ENCODE data around the gene PTPN13. TPM values are rescaled to one million over a fixed set of nuclear protein-coding genes. Genes with fewer than 3 reads are reported as not detected.

Gene PTPN13
- total RNA-seq, 1 donor from 2014 or later: 55.7 TPM

DNA sequence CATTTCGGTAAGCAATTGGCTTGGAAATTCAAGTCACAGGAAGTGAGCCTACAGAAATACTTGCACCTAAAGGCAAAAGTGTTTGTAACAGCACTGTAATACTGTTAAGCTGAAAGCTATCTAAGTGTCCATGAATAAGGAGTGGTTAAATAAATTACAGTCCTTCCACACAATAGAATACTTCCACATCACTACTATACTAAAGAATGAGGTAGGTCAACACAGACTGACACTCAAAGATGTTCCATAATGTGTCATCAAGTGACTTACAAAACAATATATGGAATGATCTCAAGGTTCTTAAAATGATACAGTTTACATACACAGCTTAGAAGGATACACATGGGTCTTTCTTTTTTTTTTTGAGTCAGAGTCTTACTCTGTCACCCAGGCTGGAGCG lies 228.0 kb downstream of the PTPN13 start:
- peaks cover 4% of the 10 kb centered on the region for H3K36me3 Mint-ChIP-seq (ENCODE audit: unreplicated experiment)
- no peak for TF ChIP-seq CTCF (IDR thresholded peaks at IDR 0.05)
- H3K4me3 Mint-ChIP-seq (ENCODE audit: unreplicated experiment): no peak overlapping the region
- no peak overlapping the region for H3K27ac Mint-ChIP-seq (ENCODE audit: unreplicated experiment)
- H3K4me1 Mint-ChIP-seq (ENCODE audit: unreplicated experiment): peaks cover 16% of the 10 kb centered on the region
- H3K9me3 Mint-ChIP-seq (ENCODE audit: unreplicated experiment): no peaks in the 10 kb centered on the region
- no peaks in the 10 kb centered on the region for H3K27me3 Mint-ChIP-seq (ENCODE audit: unreplicated experiment)
- DNase-seq (ENCODE audit: extremely low spot score, unreplicated experiment): no peak

DNA sequence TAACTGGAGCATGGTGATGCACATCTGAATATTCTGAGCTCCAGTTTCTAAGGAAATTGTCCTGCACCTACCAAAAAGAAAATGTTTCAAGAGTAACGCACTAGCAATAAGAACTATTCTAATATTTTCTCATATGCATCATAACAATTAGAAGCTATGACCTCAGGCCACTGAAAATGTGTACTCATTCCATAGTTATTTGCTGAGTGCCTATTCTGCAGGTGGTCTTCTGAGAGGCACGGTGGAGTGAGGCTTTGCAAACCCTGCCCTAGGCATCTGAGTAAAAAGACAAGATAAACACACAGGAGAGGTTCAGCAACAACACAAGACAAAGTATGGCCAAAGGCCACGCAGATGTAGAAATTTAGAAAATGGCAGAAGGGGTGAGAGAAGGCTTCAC lies 231.4 kb downstream of the PTPN13 start:
- DNase-seq (ENCODE audit: extremely low spot score, unreplicated experiment): no peak
- Mint-ChIP-seq H3K36me3 (ENCODE audit: unreplicated experiment) (peaks cover 3% of the 10 kb centered on the region), H3K4me3 (ENCODE audit: unreplicated experiment) (no peak overlapping the region), H3K27me3 (ENCODE audit: unreplicated experiment) (no peaks in the 10 kb centered on the region), H3K4me1 (ENCODE audit: unreplicated experiment) (peaks cover 5% of the 10 kb centered on the region), H3K9me3 (ENCODE audit: unreplicated experiment) (peaks cover 7% of the 10 kb centered on the region), H3K27ac (ENCODE audit: unreplicated experiment) (no peak overlapping the region)
- no peak for TF ChIP-seq CTCF (IDR thresholded peaks at IDR 0.05)

DNA sequence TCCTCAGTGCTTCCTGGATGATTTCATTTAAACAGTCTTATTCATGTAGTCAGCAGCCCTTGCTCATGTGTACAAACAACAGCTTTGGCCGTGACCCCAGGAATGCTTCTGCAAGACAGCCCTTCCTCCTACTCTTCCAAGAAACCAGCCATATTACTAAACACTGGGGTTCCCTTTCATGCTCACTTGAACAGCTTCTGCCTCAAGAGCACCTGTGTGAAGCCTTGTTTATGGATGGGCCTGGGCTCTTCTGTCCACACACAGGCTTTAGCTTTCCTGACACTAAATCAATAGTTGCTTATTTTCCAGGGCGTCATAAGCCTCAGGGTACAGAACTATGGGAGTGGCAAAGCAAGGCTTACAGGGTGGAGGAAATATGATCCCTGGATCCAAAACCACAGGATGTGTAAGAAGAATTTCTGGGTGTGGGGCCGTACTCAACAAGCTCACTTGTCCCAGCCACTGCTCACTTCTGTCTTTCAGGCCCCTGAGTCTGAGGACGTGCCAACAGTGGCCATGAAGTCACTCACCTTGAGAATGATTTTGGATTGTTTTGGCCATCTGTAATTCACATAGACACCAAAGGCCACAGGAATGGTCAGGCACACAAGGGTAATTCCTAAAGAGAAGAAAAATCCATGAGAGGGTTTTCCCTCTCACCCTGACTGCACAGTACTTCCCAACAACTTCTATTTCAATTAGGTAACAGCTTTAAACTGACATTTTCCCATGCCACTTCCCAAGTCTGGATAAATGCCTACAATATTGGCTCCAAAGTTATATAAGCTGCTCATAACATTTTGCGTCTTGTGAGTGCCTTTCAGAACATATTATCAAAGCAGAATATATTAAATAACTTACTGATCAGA lies 237.4 kb downstream of the PTPN13 start:
- peaks cover 7% of the 10 kb centered on the region for H3K9me3 Mint-ChIP-seq (ENCODE audit: unreplicated experiment)

DNA sequence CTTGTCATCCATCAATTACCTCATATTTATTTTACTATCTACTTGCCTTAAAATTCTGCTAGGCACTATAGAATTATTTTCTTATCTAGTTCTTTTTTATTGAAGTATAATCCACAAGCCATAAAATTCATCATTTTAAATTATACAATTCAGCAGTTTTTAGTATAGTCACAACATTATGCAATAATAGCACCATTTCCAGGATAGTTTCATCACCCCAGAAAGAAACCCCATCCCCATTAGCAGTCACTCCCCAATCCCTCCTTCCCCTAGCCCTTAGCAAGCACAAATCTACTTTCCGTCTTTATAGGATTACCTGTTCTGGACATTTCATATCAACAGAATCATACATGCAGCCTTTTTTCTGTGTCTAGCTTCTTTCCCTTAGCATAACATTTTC lies 239.5 kb downstream of the PTPN13 start:
- DNase-seq (ENCODE audit: extremely low spot score, unreplicated experiment): no peak
- no peak overlapping the region for H3K4me3 Mint-ChIP-seq (ENCODE audit: unreplicated experiment)
- peaks cover 22% of the 10 kb centered on the region for H3K4me1 Mint-ChIP-seq (ENCODE audit: unreplicated experiment)
- no peaks in the 10 kb centered on the region for H3K27me3 Mint-ChIP-seq (ENCODE audit: unreplicated experiment)
- H3K9me3 Mint-ChIP-seq (ENCODE audit: unreplicated experiment): peaks cover 2% of the 10 kb centered on the region
- no peak overlapping the region for H3K27ac Mint-ChIP-seq (ENCODE audit: unreplicated experiment)
- TF ChIP-seq CTCF (IDR thresholded peaks at IDR 0.05): no peak
- peaks cover 2% of the 10 kb centered on the region for H3K36me3 Mint-ChIP-seq (ENCODE audit: unreplicated experiment)

More for the DNA sequence above, 237.4 kb downstream of the PTPN13 start:
- H3K36me3 Mint-ChIP-seq (ENCODE audit: unreplicated experiment): peaks cover 3% of the 10 kb centered on the region
- peak overlapping the region; percentile 69 for H3K27ac Mint-ChIP-seq (ENCODE audit: unreplicated experiment)
- no peaks in the 10 kb centered on the region for H3K27me3 Mint-ChIP-seq (ENCODE audit: unreplicated experiment)
- no peak for DNase-seq (ENCODE audit: extremely low spot score, unreplicated experiment)
- no peak for TF ChIP-seq CTCF (IDR thresholded peaks at IDR 0.05)
- no peak overlapping the region for H3K4me3 Mint-ChIP-seq (ENCODE audit: unreplicated experiment)
- H3K4me1 Mint-ChIP-seq (ENCODE audit: unreplicated experiment): peaks cover 19% of the 10 kb centered on the region

GRCh38 chr4:86834901-86835300 lies 240.8 kb downstream of the PTPN13 start:
- TF ChIP-seq CTCF (IDR thresholded peaks at IDR 0.05): no peak
- H3K36me3 Mint-ChIP-seq (ENCODE audit: unreplicated experiment): peaks cover 1% of the 10 kb centered on the region
- no peak overlapping the region for H3K4me3 Mint-ChIP-seq (ENCODE audit: unreplicated experiment)
- peaks cover 22% of the 10 kb centered on the region for H3K4me1 Mint-ChIP-seq (ENCODE audit: unreplicated experiment)
- DNase-seq (ENCODE audit: extremely low spot score, unreplicated experiment): no peak
- H3K27ac Mint-ChIP-seq (ENCODE audit: unreplicated experiment): no peak overlapping the region
- H3K9me3 Mint-ChIP-seq (ENCODE audit: unreplicated experiment): no peaks in the 10 kb centered on the region
- no peaks in the 10 kb centered on the region for H3K27me3 Mint-ChIP-seq (ENCODE audit: unreplicated experiment)

Data from osteocyte (in vitro differentiated cells).